ENCODE data around the gene DOCK4.
A peak's percentile ranks its signal among the peaks of the same experiment; 100 is the strongest.

DOCK4 gene

GRCh38 chr7:112073530-112073929 is 132.7 kb downstream of the DOCK4 start:
- DNase-seq, result peak; percentile 19

- DNase-seq, result no peak
Observed at GRCh38 chr7:112072541-112073245, 133.5 kb downstream of the DOCK4 start.

- peak; percentile 19 for DNase-seq
Observed at GRCh38 chr7:112071856-112072255, 134.3 kb downstream of the DOCK4 start.

GRCh38 chr7:112070674-112071256 is 135.4 kb downstream of the DOCK4 start:
- DNase-seq, result no peak

GRCh38 chr7:112069879-112070321 is 136.3 kb downstream of the DOCK4 start:
- DNase-seq, result peak; percentile 22

- no peak for DNase-seq
Observed at GRCh38 chr7:112068967-112069366, 137.2 kb downstream of the DOCK4 start.

- peak; percentile 25 for DNase-seq
Observed at GRCh38 chr7:112067632-112068540, 138.3 kb downstream of the DOCK4 start.

- peak; percentile 17 for DNase-seq
Observed at GRCh38 chr7:112067200-112067599, 139.0 kb downstream of the DOCK4 start.

GRCh38 chr7:112065758-112066157 is 140.4 kb downstream of the DOCK4 start:
- DNase-seq, result no peak

GRCh38 chr7:112064627-112065385 is 141.4 kb downstream of the DOCK4 start:
- no peak for DNase-seq

GRCh38 chr7:112063974-112064373 is 142.2 kb downstream of the DOCK4 start:
- no peak for DNase-seq

GRCh38 chr7:112061051-112061450 is 145.1 kb downstream of the DOCK4 start:
- DNase-seq, result no peak

- no peak for DNase-seq
Observed at GRCh38 chr7:112060625-112061024, 145.6 kb downstream of the DOCK4 start.

GRCh38 chr7:112059675-112060074 is 146.5 kb downstream of the DOCK4 start:
- DNase-seq, result no peak

- DNase-seq, result no peak
Observed at GRCh38 chr7:112058686-112059085, 147.5 kb downstream of the DOCK4 start.

- DNase-seq, result peak; percentile 54
Observed at GRCh38 chr7:112056409-112056808, 149.8 kb downstream of the DOCK4 start.

- DNase-seq, result no peak
Observed at GRCh38 chr7:112053737-112054069, 152.5 kb downstream of the DOCK4 start.

- no peak for DNase-seq
Observed at GRCh38 chr7:112052993-112053736, 153.0 kb downstream of the DOCK4 start.

- DNase-seq, result no peak
Observed at GRCh38 chr7:112052498-112052897, 153.7 kb downstream of the DOCK4 start.

GRCh38 chr7:112050250-112050881 is 155.8 kb downstream of the DOCK4 start:
- no peak for DNase-seq

GRCh38 chr7:112049555-112050249 is 156.5 kb downstream of the DOCK4 start:
- no peak for DNase-seq
